GM23338 (cell line): ENCODE measurements around the gene TTC39B. TPM values are rescaled to one million over a fixed set of nuclear protein-coding genes. Genes with fewer than 3 reads are reported as not detected.

ENCODE experiments used
- ATAC-seq: fragments of 200-7000 bp; cut with Tn5 transposase; 3 replicates; pipeline ENCODE4 v1.9.1; 2020
- DNase-seq: peaks from one replicate; pipeline ENCODE4 v3.0.0-alpha.2; 2015; ENCODE audit warnings: low spot score
- H2AFZ ChIP-seq: fragments of 200-600 bp; sonication (generic); 2 replicates; pipeline ENCODE4 v1.8.0; 2016; ENCODE audit warnings: antibody characterized with exemption, mild to moderate bottlenecking, moderate library complexity
- H3F3A ChIP-seq: fragments of 200-600 bp; sonication (generic); replicated peaks from 2 replicates; pipeline ENCODE4 v1.8.0; 2017; ENCODE audit warnings: antibody characterized with exemption, mixed run types, low read depth
- H3K27ac ChIP-seq: fragments of 200-600 bp; sonication (generic); 2 replicates; pipeline ENCODE4 v1.6.1; 2016; ENCODE audit warnings: low read depth
- H3K27me3 ChIP-seq: fragments of 200-600 bp; sonication (generic); 2 replicates; pipeline ENCODE4 v1.8.0; 2016; ENCODE audit warnings: mild to moderate bottlenecking, mixed run types, moderate library complexity; ENCODE audit not compliant: insufficient read depth
- H3K36me3 ChIP-seq: fragments of 200-600 bp; sonication (generic); 2 replicates; pipeline ENCODE4 v1.8.0; 2016; ENCODE audit warnings: mild to moderate bottlenecking; ENCODE audit not compliant: insufficient read depth
- H3K4me1 ChIP-seq: fragments of 200-600 bp; sonication (generic); 2 replicates; pipeline ENCODE4 v1.8.0; 2016; ENCODE audit warnings: mild to moderate bottlenecking, moderate library complexity; ENCODE audit not compliant: insufficient read depth
- H3K4me2 ChIP-seq: fragments of 200-600 bp; sonication (generic); 2 replicates; pipeline ENCODE4 v1.7.1; 2017; ENCODE audit warnings: mixed run types
- H3K4me3 ChIP-seq: fragments of 200-600 bp; sonication (generic); 2 replicates; pipeline ENCODE4 v1.6.1; 2016; ENCODE audit warnings: mixed run types
- H3K79me2 ChIP-seq: fragments of 200-600 bp; sonication (generic); replicated peaks from 2 replicates; pipeline ENCODE4 v1.8.0; 2017; ENCODE audit warnings: mild to moderate bottlenecking; ENCODE audit not compliant: insufficient read depth
- H3K9me2 ChIP-seq: fragments of 200-600 bp; sonication (generic); 2 replicates; pipeline ENCODE4 v1.8.0; 2017; ENCODE audit not compliant: insufficient read depth
- H4K20me1 ChIP-seq: fragments of 200-600 bp; sonication (generic); replicated peaks from 2 replicates; pipeline ENCODE4 v1.8.0; 2017; ENCODE audit warnings: mild to moderate bottlenecking; ENCODE audit not compliant: insufficient read depth
- H3K27ac Mint-ChIP-seq: 2 replicates; pipeline ENCODE4 v1.8.0; 2020; ENCODE audit warnings: inconsistent platforms, mild to moderate bottlenecking, moderate library complexity, mixed read lengths
- H3K27me3 Mint-ChIP-seq: 3 replicates; pipeline ENCODE4 v1.8.0; 2022; ENCODE audit warnings: low read depth, mild to moderate bottlenecking, moderate library complexity, mixed read lengths, inconsistent platforms; ENCODE audit not compliant: insufficient read depth, poor library complexity
- H3K36me3 Mint-ChIP-seq: 3 replicates; pipeline ENCODE4 v1.8.0; 2021; ENCODE audit warnings: low read depth, mild to moderate bottlenecking, inconsistent platforms, moderate library complexity, mixed read lengths
- H3K4me1 Mint-ChIP-seq: 3 replicates; pipeline ENCODE4 v1.8.0; 2020; ENCODE audit warnings: mild to moderate bottlenecking, inconsistent platforms, mixed read lengths
- H3K4me3 Mint-ChIP-seq: 3 replicates; pipeline ENCODE4 v1.8.0; 2021; ENCODE audit warnings: moderate library complexity, mild to moderate bottlenecking, inconsistent platforms, mixed read lengths
- H3K9me3 Mint-ChIP-seq: 3 replicates; pipeline ENCODE4 v1.8.0; 2020; ENCODE audit warnings: moderate library complexity, mild to moderate bottlenecking, inconsistent platforms, mixed read lengths
- CREB1 ChIP-seq: fragments of 250-450 bp; sonication (Bioruptor Pico); IDR thresholded peaks from 2 replicates; pipeline ENCODE4 v1.5.0; 2020; ENCODE audit warnings: low read depth, mild to moderate bottlenecking, moderate library complexity
- ETS1 ChIP-seq: IDR thresholded peaks from 2 replicates; pipeline ENCODE4 v1.6.1; 2016; ENCODE audit warnings: antibody characterized with exemption
- EZH2 ChIP-seq: fragments of 200-600 bp; sonication (generic); IDR thresholded peaks from one replicate; pipeline ENCODE4 v1.8.0; 2017; ENCODE audit warnings: antibody characterized with exemption, mild to moderate bottlenecking, low read depth; ENCODE audit not compliant: unreplicated experiment
- EZH2phosphoT487 ChIP-seq: fragments of 200-600 bp; sonication (generic); IDR thresholded peaks from one replicate; pipeline ENCODE4 v1.8.1; 2018; ENCODE audit warnings: antibody characterized with exemption; ENCODE audit not compliant: unreplicated experiment
- JUNB ChIP-seq: IDR thresholded peaks from one replicate; pipeline ENCODE4 v1.6.1; 2016; ENCODE audit warnings: antibody characterized with exemption; ENCODE audit not compliant: unreplicated experiment
- NANOG ChIP-seq: IDR thresholded peaks from 2 replicates; pipeline ENCODE4 v1.6.1; 2016; ENCODE audit warnings: antibody characterized with exemption, borderline replicate concordance
- POLR2AphosphoS5 ChIP-seq: IDR thresholded peaks from 2 replicates; pipeline ENCODE4 v1.6.1; 2016; ENCODE audit warnings: antibody characterized with exemption, low read depth
- REST ChIP-seq: IDR thresholded peaks from one replicate; pipeline ENCODE4 v1.6.1; 2018; ENCODE audit warnings: antibody characterized with exemption; ENCODE audit not compliant: unreplicated experiment
- STAT1 ChIP-seq: IDR thresholded peaks from one replicate; pipeline ENCODE4 v1.6.1; 2016; ENCODE audit warnings: antibody characterized with exemption; ENCODE audit not compliant: unreplicated experiment
- ZNF114 ChIP-seq: fragments of 250-450 bp; sonication (Bioruptor Pico); IDR thresholded peaks from 2 replicates; pipeline ENCODE4 v1.5.0; 2020; ENCODE audit warnings: mild to moderate bottlenecking, moderate library complexity
- ZNF331 ChIP-seq: fragments of 250-450 bp; sonication (Bioruptor Pico); IDR thresholded peaks from 2 replicates; pipeline ENCODE4 v1.5.0; 2020; ENCODE audit warnings: low read depth, mild to moderate bottlenecking, moderate library complexity
- polyA plus RNA-seq: library from polyadenylated mRNA; unstranded; fragments of >200 nt; fragmentation: Nextera tagmentation; extraction: Ambion mirVana; gene quantifications from 2 replicates; pipeline ENCODE4 v1.2.1, GENCODE V29; 2016
- total RNA-seq: library from RNA; depleted of rRNA; stranded (reverse); fragments of >200 nt; shearing (Covaris generic); gene quantifications from 2 replicates; pipeline ENCODE4 v1.2.3, GENCODE V29; 2014

Gene TTC39B
- total and polyA plus RNA-seq, 2 experiments from 2014 or later = 2.8 to 11.1 TPM

- no peaks in the 10 kb centered on the region for H3F3A ChIP-seq
- H3K4me1 ChIP-seq = peaks cover 27% of the 10 kb centered on the region
- TF ChIP-seq EZH2phosphoT487 (no peak), JUNB (no peak), REST (no peak)
- no peak for ATAC-seq
- no peak overlapping the region for H3K4me2 ChIP-seq
- H3K27me3 Mint-ChIP-seq = peaks cover 11% of the 10 kb centered on the region
- no peak overlapping the region for H3K4me3 ChIP-seq
- DNase-seq = no peak
- no peak overlapping the region for H3K27ac ChIP-seq
- H3K27ac Mint-ChIP-seq = no peak overlapping the region
- H3K4me1 Mint-ChIP-seq = peaks cover 28% of the 10 kb centered on the region
- H2AFZ ChIP-seq = no peak overlapping the region
- H3K36me3 Mint-ChIP-seq = peaks cover 7% of the 10 kb centered on the region
- H3K9me3 Mint-ChIP-seq = peaks cover 13% of the 10 kb centered on the region
- no peaks in the 10 kb centered on the region for H3K36me3 ChIP-seq
- no peaks in the 10 kb centered on the region for H4K20me1 ChIP-seq
- H3K27me3 ChIP-seq = no peaks in the 10 kb centered on the region
- no peak overlapping the region for H3K4me3 Mint-ChIP-seq
- H3K9me2 ChIP-seq = no peaks in the 10 kb centered on the region
- no peaks in the 10 kb centered on the region for H3K79me2 ChIP-seq
Measured at GRCh38 chr9:15352306-15352705, 45.3 kb upstream of the TTC39B start.

GRCh38 chr9:15349892-15350761, 43.1 kb upstream of the TTC39B start:
- H3K4me2 ChIP-seq = no peak overlapping the region
- Mint-ChIP-seq H3K4me3 (no peak overlapping the region), H3K27me3 (peaks cover 8% of the 10 kb centered on the region), H3K36me3 (peaks cover 7% of the 10 kb centered on the region), H3K9me3 (peaks cover 13% of the 10 kb centered on the region), H3K27ac (0 out of 2 replicates have a peak overlapping the region, but pooled peaks have one; percentile 0), H3K4me1 (peaks cover 16% of the 10 kb centered on the region)
- H3K4me3 ChIP-seq = no peak overlapping the region
- DNase-seq (no peak), ATAC-seq (no peak)
- H3K27ac ChIP-seq = no peak overlapping the region
- no peaks in the 10 kb centered on the region for H4K20me1 ChIP-seq
- H2AFZ ChIP-seq = no peak overlapping the region; the same call in 1 of the 2 replicates
- H3K4me1 ChIP-seq = peaks cover 23% of the 10 kb centered on the region
- H3F3A ChIP-seq = no peaks in the 10 kb centered on the region
- no peaks in the 10 kb centered on the region for H3K36me3 ChIP-seq
- H3K9me2 ChIP-seq = no peaks in the 10 kb centered on the region
- no peaks in the 10 kb centered on the region for H3K79me2 ChIP-seq
- H3K27me3 ChIP-seq = no peaks in the 10 kb centered on the region
- TF ChIP-seq EZH2 (no peak), STAT1 (no peak), NANOG (no peak), POLR2AphosphoS5 (no peak), REST (no peak), EZH2phosphoT487 (no peak), ZNF331 (CRISPR knock-in tag) (no peak), JUNB (no peak), ZNF114 (CRISPR knock-in tag) (no peak), CREB1 (CRISPR knock-in tag) (no peak), ETS1 (no peak)
